H1 (cell line): ENCODE measurements around the gene TTF1. TPM values are rescaled to one million over a fixed set of nuclear protein-coding genes. Genes with fewer than 3 reads are reported as not detected.

Experiments
- CTCF ChIA-PET: fragments of 300-600 bp; sonication (Branson Sonifier 250); formaldehyde crosslinking; loops from one replicate; lab custom pipeline; 2021; ENCODE audit not compliant: partially characterized antibody; lab: Charles Lee
- POLR2A ChIA-PET: fragments of 300-600 bp; sonication (Branson Sonifier 250); formaldehyde crosslinking; loops from one replicate; lab custom pipeline; 2021; ENCODE audit warnings: inconsistent platforms; ENCODE audit not compliant: partially characterized antibody; lab: Charles Lee
- DNase-seq, 2 experiments: peaks; one replicate each; pipeline versions ENCODE4 v3.0.0 to v3.0.0-alpha.2; 2010 to 2022; ENCODE audit warnings: low spot score in 2 of 2, low read depth in 1 of 2, mixed read lengths in 1 of 2
- FAIRE-seq: peaks from 2 replicates; lab custom pipeline; 2011; peaks lifted over from hg19 to GRCh38; lab: Jason Lieb, UNC
- H2AFZ ChIP-seq: 2 replicates; pipeline ENCODE4 v1.8.1; 2012; ENCODE audit warnings: low read length, inconsistent platforms
- H2AK5ac ChIP-seq: 2 replicates; pipeline ENCODE4 v1.6.1; 2013; ENCODE audit warnings: low read depth, low read length
- H2BK120ac ChIP-seq: replicated peaks from 2 replicates; pipeline ENCODE3; 2013; ENCODE audit warnings: low read depth, low read length, inconsistent platforms
- H2BK12ac ChIP-seq: 2 replicates; pipeline ENCODE4 v1.6.1; 2013; ENCODE audit warnings: low read depth, low read length
- H2BK15ac ChIP-seq: 2 replicates; pipeline ENCODE4 v1.6.1; 2013; ENCODE audit warnings: low read length
- H2BK20ac ChIP-seq: 2 replicates; pipeline ENCODE4 v1.6.1; 2013; ENCODE audit warnings: low read length
- H2BK5ac ChIP-seq: 2 replicates; pipeline ENCODE4 v1.6.1; 2013; ENCODE audit warnings: low read depth, low read length
- H3K14ac ChIP-seq: 2 replicates; pipeline ENCODE4 v1.6.1; 2013; ENCODE audit warnings: inconsistent platforms; ENCODE audit not compliant: insufficient read length
- H3K18ac ChIP-seq: 2 replicates; pipeline ENCODE4 v1.6.1; 2013; ENCODE audit warnings: low read length; ENCODE audit errors: extremely low read depth
- H3K23ac ChIP-seq: 2 replicates; pipeline ENCODE4 v1.6.1; 2013; ENCODE audit warnings: inconsistent platforms; ENCODE audit not compliant: insufficient read length
- H3K23me2 ChIP-seq: 2 replicates; pipeline ENCODE4 v1.6.1; 2013; ENCODE audit warnings: low read depth, low read length
- H3K27ac ChIP-seq: 2 replicates; pipeline ENCODE4 v1.6.1; 2011; ENCODE audit warnings: low read depth, low read length, inconsistent platforms
- H3K27me3 ChIP-seq, 4 experiments: replicated peaks in 1 of 4; 1 replicate in 1 of 4; 2 replicates in 3 of 4; pipeline versions ENCODE4 v1.6.1 to v1.8.1; 2011 to 2013; ENCODE audit warnings: low read length in 3 of 4, mild to moderate bottlenecking in 3 of 4, inconsistent platforms in 2 of 4, mixed read lengths in 2 of 4, moderate library complexity in 1 of 4; ENCODE audit not compliant: control insufficient read depth in 3 of 4, insufficient read depth in 3 of 4; ENCODE audit errors: extremely low read depth in 1 of 4
- H3K36me3 ChIP-seq, 4 experiments: 2 replicates each; pipeline versions ENCODE4 v1.6.1 to v1.8.1; 2011 to 2013; ENCODE audit warnings: mild to moderate bottlenecking in 4 of 4, low read length in 3 of 4, moderate library complexity in 2 of 4, control low read depth in 1 of 4, inconsistent platforms in 1 of 4; ENCODE audit not compliant: insufficient read depth in 4 of 4, control insufficient read depth in 2 of 4
- H3K4ac ChIP-seq: replicated peaks from 2 replicates; pipeline ENCODE3; 2013; ENCODE audit warnings: low read length, low read depth, mixed read lengths, inconsistent platforms; ENCODE audit not compliant: insufficient read length
- H3K4me1 ChIP-seq, 4 experiments: replicated peaks in 1 of 4; 1 replicate in 1 of 4; 2 replicates in 3 of 4; pipeline versions ENCODE4 v1.6.1 to v1.8.1; 2011 to 2013; ENCODE audit warnings: low read length in 3 of 4, inconsistent platforms in 2 of 4, mixed read lengths in 1 of 4; ENCODE audit not compliant: insufficient read depth in 4 of 4, control insufficient read depth in 3 of 4
- H3K4me2 ChIP-seq, 2 experiments: 2 replicates each; pipeline versions ENCODE4 v1.6.1 to v1.8.1; 2011 to 2013; ENCODE audit warnings: low read depth in 2 of 2, low read length in 2 of 2, control low read depth in 1 of 2, inconsistent platforms in 1 of 2, mild to moderate bottlenecking in 1 of 2; ENCODE audit not compliant: insufficient read depth in 1 of 2
- H3K4me3 ChIP-seq, 4 experiments: fragments of 200-600, 300-600 bp in 1 of 4; sonication (generic), shearing (Covaris generic), sonication (Bioruptor Twin) in 1 of 4; 2 replicates each; pipeline versions ENCODE4 v1.5.1 to v1.8.1; 2011 to 2016; ENCODE audit warnings: low read length in 4 of 4, low read depth in 3 of 4, control low read depth in 2 of 4, inconsistent platforms in 2 of 4, mild to moderate bottlenecking in 2 of 4, mixed read lengths in 1 of 4, moderate library complexity in 1 of 4; ENCODE audit not compliant: insufficient read depth in 2 of 4; ENCODE audit errors: extremely low read depth in 1 of 4
- H3K56ac ChIP-seq: replicated peaks from 2 replicates; pipeline ENCODE3; 2013; ENCODE audit warnings: low read depth, mild to moderate bottlenecking, mixed read lengths, low read length, inconsistent platforms; ENCODE audit not compliant: insufficient read length
- H3K79me1 ChIP-seq: 2 replicates; pipeline ENCODE4 v1.6.1; 2013; ENCODE audit warnings: low read depth, low read length, control low read depth
- H3K79me2 ChIP-seq, 2 experiments: 2 replicates each; pipeline versions ENCODE4 v1.6.1 to v1.8.1; 2012 to 2013; ENCODE audit warnings: low read length in 2 of 2, mild to moderate bottlenecking in 2 of 2, inconsistent platforms in 1 of 2; ENCODE audit not compliant: insufficient read depth in 2 of 2, control insufficient read depth in 1 of 2
- H3K9ac ChIP-seq, 4 experiments: replicated peaks in 1 of 4; 1 replicate in 1 of 4; 2 replicates in 3 of 4; pipeline versions ENCODE4 v1.6.1 to v1.8.1; 2011 to 2013; ENCODE audit warnings: low read depth in 3 of 4, low read length in 3 of 4, control low read depth in 2 of 4, mild to moderate bottlenecking in 2 of 4, moderate library complexity in 2 of 4, inconsistent platforms in 1 of 4; ENCODE audit errors: extremely low read depth in 1 of 4
- H3K9me3 ChIP-seq, 2 experiments: 2 replicates each; pipeline versions ENCODE4 v1.6.1 to v1.8.1; 2012 to 2013; ENCODE audit warnings: mild to moderate bottlenecking in 2 of 2, moderate library complexity in 2 of 2, control low read depth in 1 of 2, inconsistent platforms in 1 of 2, low read depth in 1 of 2, low read length in 1 of 2, mixed read lengths in 1 of 2; ENCODE audit not compliant: insufficient read depth in 2 of 2
- H4K20me1 ChIP-seq, 2 experiments: replicated peaks in 1 of 2; 2 replicates each; pipeline versions ENCODE3 to v1.8.1; 2011 to 2013; ENCODE audit warnings: inconsistent platforms in 2 of 2, low read length in 2 of 2, mild to moderate bottlenecking in 1 of 2; ENCODE audit not compliant: insufficient read depth in 2 of 2, control insufficient read depth in 1 of 2
- H4K5ac ChIP-seq: 2 replicates; pipeline ENCODE4 v1.6.1; 2013; ENCODE audit warnings: low read length, low read depth, mixed read lengths, inconsistent platforms; ENCODE audit not compliant: insufficient read length
- H4K8ac ChIP-seq: 2 replicates; pipeline ENCODE4 v1.8.0; 2013; ENCODE audit warnings: mild to moderate bottlenecking, moderate library complexity, low read length, inconsistent platforms; ENCODE audit not compliant: insufficient read depth; ENCODE audit errors: extremely low read depth
- H4K91ac ChIP-seq: replicated peaks from 2 replicates; pipeline ENCODE3; 2013; ENCODE audit warnings: low read length, mixed read lengths, inconsistent platforms; ENCODE audit not compliant: insufficient read length
- JUN ChIP-seq: IDR thresholded peaks from 2 replicates; pipeline ENCODE4 v1.6.1; 2011; ENCODE audit warnings: low read depth, mild to moderate bottlenecking, improper control_type of control experiment, low read length
- SAP30 ChIP-seq: fragments of 300-600 bp; sonication (generic); IDR thresholded peaks from 2 replicates; pipeline ENCODE4 v1.7.1; 2012; ENCODE audit warnings: low read length, moderate library complexity, mild to moderate bottlenecking, inconsistent platforms; ENCODE audit not compliant: insufficient read depth, insufficient replicate concordance
- WGBS, 2 experiments: shearing (Covaris generic) in 1 of 2; methylation state at CpG; one replicate each; pipeline versions ENCODE4 v1.1.6 to v1.1.7; 2013 to 2015; ENCODE audit warnings: low lambda C conversion rate in 2 of 2, mixed read lengths in 2 of 2, inconsistent platforms in 1 of 2, low coverage in 1 of 2, missing lambda C conversion rate in 1 of 2; ENCODE audit not compliant: insufficient replicate concordance in 2 of 2, insufficient coverage in 1 of 2, insufficient read length in 1 of 2; ENCODE audit errors: extremely low coverage in 1 of 2, missing lambda C conversion rate in 1 of 2; 5-methylcytosine and 5-hydroxymethylcytosine counted together
- polyA plus RNA-seq, 7 experiments: library from polyadenylated mRNA; depleted of rRNA in 3 of 7; stranded (reverse) in 5 of 7; unstranded in 2 of 7; fragments of >200 nt in 5 of 7; fragments of 200-250 nt in 2 of 7; gene quantifications; 1 replicate in 5 of 7; 2 replicates in 1 of 7; 4 replicates in 1 of 7; pipeline versions ENCODE4 v1.2.1 to v1.2.3, GENCODE V29; 2011 to 2013; ENCODE audit warnings: missing spikeins in 2 of 7, mixed read lengths in 2 of 7
- total RNA-seq: library from RNA; stranded (reverse); fragmentation: NEBNext Ultra II Directional; extraction: Animal tissue kit (Norgen Biotek cat#: 25700); gene quantifications from 2 replicates; pipeline ENCODE4 v1.2.1, GENCODE V29; 2021

TTF1 gene
- total and polyA plus RNA-seq, 2 of the 8 experiments (the other 6 are each of a cell fraction or from before 2014, with no cell fraction given) = 7.8 to 22.2 TPM

- ChIA-PET POLR2A (interaction anchor here (1.2 kb wide), 1 partner anchor 9 kb away, joined by 3 read pairs; no protein-coding TSS in a partner anchor), CTCF (interaction anchor here (0.6 to 5.8 kb wide), 16 partner anchors 9 to 1012 kb away, joined by 3 to 39 read pairs (median 4); partner anchors contain the start of gene CACFD1)
- Histone ChIP-seq H3K4me3 (no peak overlapping the region), H2BK120ac (no peak overlapping the region), H2BK5ac (no peak overlapping the region), H3K36me3 (no peaks in the 10 kb centered on the region), H3K56ac (no peak overlapping the region), H3K4me1 (peaks cover 0 to 2% (median 0%) of the 10 kb centered on the region in 4 experiments; a peak in 1 of 7 replicates), H3K9ac (no peak overlapping the region), H3K14ac (no peak overlapping the region), H3K79me1 (no peaks in the 10 kb centered on the region), H2BK12ac (no peak overlapping the region), H3K4me2 (no peak overlapping the region), H4K20me1 (no peaks in the 10 kb centered on the region), H2BK20ac (no peak overlapping the region), H4K8ac (no peak overlapping the region), H3K27me3 (peaks cover 0 to 2% (median 0%) of the 10 kb centered on the region in 4 experiments; a peak in 1 of 7 replicates), H3K27ac (no peak overlapping the region), H2BK15ac (peak overlapping the region; percentile 90; the same call in 1 of the 2 replicates), H3K18ac (no peak overlapping the region), H3K79me2 (no peaks in the 10 kb centered on the region), H4K91ac (no peak overlapping the region), H2AK5ac (no peak overlapping the region), H4K5ac (no peak overlapping the region), H3K4ac (no peak overlapping the region), H3K23me2 (no peaks in the 10 kb centered on the region), H3K9me3 (no peaks in the 10 kb centered on the region), H3K23ac (no peak overlapping the region)
- WGBS, 2 experiments = 90% methylated on average over 4 of the region's 4 CpGs; no CpG with 5 or more reads in 1 of the 2 experiments
- DNase-seq (no peak), FAIRE-seq (no peak)
- TF ChIP-seq JUN (no peak), SAP30 (no peak)
- TF ChIP-seq, all 59 proteins: peak for 0
- 0 out of 2 replicates have a peak overlapping the region, but pooled peaks have one; percentile 25 for H2AFZ ChIP-seq
Observed at GRCh38 chr9:132447902-132448301, 41.3 kb upstream of the TTF1 start.
